ENCODE measurements around the gene MCIDAS. TPM values are rescaled to one million over a fixed set of nuclear protein-coding genes. Genes with fewer than 3 reads are reported as not detected.

Gene MCIDAS
- total and polyA plus RNA-seq, 2 experiments from 2014 or later = 0.49 TPM; not detected in 1

Other genes with a start within 250 kb of the MCIDAS start
- gene ESM1, start 241.7 kb downstream of the MCIDAS start, total RNA-seq = 0.35 and 1.7 TPM in 2 replicates
- 0.48 TPM in 1 of 2 replicates, not detected in the other for gene ESM1, start 241.7 kb downstream of the MCIDAS start, polyA plus RNA-seq
- gene GZMK, start 203.1 kb downstream of the MCIDAS start, total RNA-seq = not detected in 2 replicates
- not detected in 2 replicates for gene GZMK, start 203.1 kb downstream of the MCIDAS start, polyA plus RNA-seq
- gene GZMA, start 124.7 kb downstream of the MCIDAS start, total RNA-seq = not detected in 2 replicates
- not detected in 2 replicates for gene GZMA, start 124.7 kb downstream of the MCIDAS start, polyA plus RNA-seq
- 44.5 and 57.1 TPM in 2 replicates for gene GPX8, start 67.1 kb downstream of the MCIDAS start, total RNA-seq
- 68.5 and 71.1 TPM in 2 replicates for gene GPX8, start 67.1 kb downstream of the MCIDAS start, polyA plus RNA-seq
- 0.32 and 0.45 TPM in 2 replicates for gene CDC20B, start 54.1 kb downstream of the MCIDAS start, total RNA-seq
- 0.39 and 0.89 TPM in 2 replicates for gene CDC20B, start 54.1 kb downstream of the MCIDAS start, polyA plus RNA-seq
- gene CCNO, start 6.3 kb upstream of the MCIDAS start, total RNA-seq = 0.14 and 0.51 TPM in 2 replicates
- gene CCNO, start 6.3 kb upstream of the MCIDAS start, polyA plus RNA-seq = 0.12 and 0.72 TPM in 2 replicates
- 17.2 and 20.0 TPM in 2 replicates for gene DHX29, start 80.4 kb upstream of the MCIDAS start, total RNA-seq
- gene DHX29, start 80.4 kb upstream of the MCIDAS start, polyA plus RNA-seq = 40.4 and 41.8 TPM in 2 replicates
- 43.9 and 65.2 TPM in 2 replicates for gene MTREX, start 80.7 kb upstream of the MCIDAS start, total RNA-seq
- 32.8 and 45.3 TPM in 2 replicates for gene MTREX, start 80.7 kb upstream of the MCIDAS start, polyA plus RNA-seq